Activated CD4-positive, CD25-positive, alpha-beta regulatory T cell treated with anti-CD3 and anti-CD28 coated beads, Interleukin-2, amount 50 U/mL, for 16 hours (primary cell): ENCODE measurements around the gene MTAP.

Source experiments
- DNase-seq: peaks from one replicate; pipeline ENCODE4 v3.0.0-alpha.2; 2020; ENCODE audit warnings: low read depth, low spot score

The MTAP gene

GRCh38 chr9:21804791-21805190, 2.4 kb downstream of the MTAP start:
- DNase-seq, result no peak

GRCh38 chr9:21806644-21807043, 4.2 kb downstream of the MTAP start:
- DNase-seq, result no peak

GRCh38 chr9:21810388-21810787, 8.0 kb downstream of the MTAP start:
- DNase-seq, result no peak

GRCh38 chr9:21810881-21811280, 8.4 kb downstream of the MTAP start:
- no peak for DNase-seq

- no peak for DNase-seq
These were observed 9.5 kb downstream of the MTAP start for GRCh38 chr9:21811914-21812313.

- no peak for DNase-seq
These were observed 10.0 kb downstream of the MTAP start for GRCh38 chr9:21812415-21812814.

- DNase-seq, result peak; percentile 24
These were observed 10.6 kb downstream of the MTAP start for GRCh38 chr9:21812946-21813568.

GRCh38 chr9:21813575-21814473, 11.4 kb downstream of the MTAP start:
- peak; percentile 57 for DNase-seq

GRCh38 chr9:21815643-21816042, 13.2 kb downstream of the MTAP start:
- no peak for DNase-seq

- no peak for DNase-seq
These were observed 14.7 kb downstream of the MTAP start for GRCh38 chr9:21817176-21817575.

- DNase-seq, result no peak
These were observed 23.2 kb downstream of the MTAP start for GRCh38 chr9:21825637-21826036.

GRCh38 chr9:21828853-21829410, 26.5 kb downstream of the MTAP start:
- DNase-seq, result no peak

- DNase-seq, result no peak
These were observed 28.2 kb downstream of the MTAP start for GRCh38 chr9:21830589-21830988.

- DNase-seq, result no peak
These were observed 29.5 kb downstream of the MTAP start for GRCh38 chr9:21831841-21832509.

- DNase-seq, result no peak
These were observed 30.8 kb downstream of the MTAP start for GRCh38 chr9:21833090-21833801.

GRCh38 chr9:21835121-21835520, 32.7 kb downstream of the MTAP start:
- no peak for DNase-seq

- no peak for DNase-seq
These were observed 34.2 kb downstream of the MTAP start for GRCh38 chr9:21836437-21837161.

GRCh38 chr9:21837501-21837900, 35.1 kb downstream of the MTAP start:
- DNase-seq, result no peak

GRCh38 chr9:21840647-21841046, 38.2 kb downstream of the MTAP start:
- no peak for DNase-seq

GRCh38 chr9:21841133-21841532, 38.7 kb downstream of the MTAP start:
- DNase-seq, result no peak

- no peak for DNase-seq
These were observed 46.2 kb downstream of the MTAP start for GRCh38 chr9:21848615-21849014.
